GM19468 (cell line): ENCODE results near the gene GEMIN2.
"Not testable (repeated sequence)": the region's sequence is repeated elsewhere in the genome, so short reads cannot be mapped to it uniquely, and the experiment has no call there.

Experiments
- ATAC-seq: cut with Tn5 transposase; IDR thresholded peaks from one replicate; pipeline ENCODE4 v1.9.1; 2021; ENCODE audit warnings: mild to moderate bottlenecking, moderate library complexity, moderate number of reproducible peaks; ENCODE audit not compliant: unreplicated experiment; ENCODE audit errors: extremely low read depth

The GEMIN2 gene

GRCh38 chr14:39175445-39176262, 61.5 kb downstream of the GEMIN2 start:
- no peak for ATAC-seq

- ATAC-seq: no peak
Measured at GRCh38 chr14:39176263-39177167, 62.4 kb downstream of the GEMIN2 start.

- ATAC-seq: no peak
Measured at GRCh38 chr14:39177168-39177545, 63.0 kb downstream of the GEMIN2 start.

- no peak for ATAC-seq
Measured at GRCh38 chr14:39179042-39179441, 64.9 kb downstream of the GEMIN2 start.

GRCh38 chr14:39180553-39180952, 66.4 kb downstream of the GEMIN2 start:
- no peak for ATAC-seq

- no peak for ATAC-seq
Measured at GRCh38 chr14:39181026-39181692, 67.0 kb downstream of the GEMIN2 start.

- no peak for ATAC-seq
Measured at GRCh38 chr14:39181693-39182047, 67.5 kb downstream of the GEMIN2 start.

GRCh38 chr14:39182770-39183684, 68.9 kb downstream of the GEMIN2 start:
- no peak for ATAC-seq

- not testable (repeated sequence) for ATAC-seq
Measured at GRCh38 chr14:39183685-39184003, 69.5 kb downstream of the GEMIN2 start.

- no peak for ATAC-seq
Measured at GRCh38 chr14:39184628-39185255, 70.6 kb downstream of the GEMIN2 start.

- ATAC-seq: no peak
Measured at GRCh38 chr14:39185256-39186049, 71.3 kb downstream of the GEMIN2 start.
